Activated CD8-positive, alpha-beta memory T cell treated with anti-CD3 and anti-CD28 coated beads, Interleukin-2, amount 50 U/mL, for 48 hours (primary cell): ENCODE results near the gene KIF21B.

ENCODE experiments used
- DNase-seq: peaks from one replicate; pipeline ENCODE4 v3.0.0-alpha.2; 2020

Gene KIF21B

GRCh38 chr1:200930285-200930684 lies 93.2 kb downstream of the KIF21B start:
- DNase-seq = peak; percentile 41

GRCh38 chr1:200929530-200930278 lies 93.8 kb downstream of the KIF21B start:
- DNase-seq = peak; percentile 29

- DNase-seq = no peak
Measured at GRCh38 chr1:200925831-200926230, 97.7 kb downstream of the KIF21B start.

- DNase-seq = no peak
Measured at GRCh38 chr1:200923601-200924000, 99.9 kb downstream of the KIF21B start.

GRCh38 chr1:200922406-200922805 lies 101.1 kb downstream of the KIF21B start:
- DNase-seq = no peak

- DNase-seq = no peak
Measured at GRCh38 chr1:200921571-200922110, 101.9 kb downstream of the KIF21B start.
